ENCODE data around the gene POC1A.

The POC1A gene

GRCh38 chr3:52026041-52026440 lies 128.2 kb downstream of the POC1A start:
- H3K9ac ChIP-seq (ENCODE audit: low read depth, low read length), result no peak overlapping the region
- H3K9me3 ChIP-seq (ENCODE audit: control insufficient read depth, insufficient read depth, low read length), result no peaks in the 10 kb centered on the region
- no peaks in the 10 kb centered on the region for H3K36me3 ChIP-seq (ENCODE audit: insufficient read depth, low read length)
- peaks cover 11% of the 10 kb centered on the region; the same call in 1 of the 2 replicates for H3K4me1 ChIP-seq (ENCODE audit: insufficient read depth, low read length)

- Histone ChIP-seq H3K9me3 (ENCODE audit: control insufficient read depth, insufficient read depth, low read length) (no peaks in the 10 kb centered on the region), H3K9ac (ENCODE audit: low read depth, low read length) (no peak overlapping the region), H3K36me3 (ENCODE audit: insufficient read depth, low read length) (no peaks in the 10 kb centered on the region), H3K4me1 (ENCODE audit: insufficient read depth, low read length) (peaks cover 11% of the 10 kb centered on the region; the same call in 1 of the 2 replicates)
Observed at GRCh38 chr3:52025453-52025852, 128.8 kb downstream of the POC1A start.
